PC-9 (cell line): ENCODE data around the gene CST4. TPM values are rescaled to one million over a fixed set of nuclear protein-coding genes. Genes with fewer than 3 reads are reported as not detected.
"Not testable (repeated sequence)": the region's sequence is repeated elsewhere in the genome, so short reads cannot be mapped to it uniquely, and the experiment has no call there.

Experiments
- BruUV-seq: library from RNA; stranded (reverse); fragments of 400-500 nt; replicated peaks from 2 replicates; lab custom pipeline; 2021; lab: Mats Ljungman, UMichigan
- CTCF ChIA-PET: fragments of 300-600 bp; sonication (Branson Sonifier 250); formaldehyde crosslinking; loops from one replicate; lab custom pipeline; 2022; ENCODE audit warnings: antibody characterized with exemption; lab: Charles Lee
- POLR2A ChIA-PET: fragments of 300-600 bp; sonication (Branson Sonifier 250); formaldehyde crosslinking; loops from one replicate; lab custom pipeline; 2022; ENCODE audit warnings: antibody characterized with exemption; ENCODE audit not compliant: unreplicated experiment; lab: Charles Lee
- DNase-seq, 2 experiments: peaks; one replicate each; pipeline versions ENCODE4 v3.0.0 to v3.0.0-alpha.2; 2015 to 2022; ENCODE audit warnings: mixed read lengths in 1 of 2
- H2AFZ ChIP-seq: fragments of 200-600 bp; sonication (generic); 2 replicates; pipeline ENCODE4 v1.8.1; 2017; ENCODE audit warnings: antibody characterized with exemption
- H3F3A ChIP-seq: fragments of 200-600 bp; sonication (generic); 2 replicates; pipeline ENCODE4 v1.8.1; 2017; ENCODE audit warnings: antibody characterized with exemption, mild to moderate bottlenecking, low read depth; ENCODE audit not compliant: insufficient read depth
- H3K27ac ChIP-seq: fragments of 200-600 bp; sonication (generic); 2 replicates; pipeline ENCODE4 v1.6.1; 2016; ENCODE audit warnings: mixed run types
- H3K27me3 ChIP-seq: fragments of 200-600 bp; sonication (generic); 2 replicates; pipeline ENCODE4 v1.6.1; 2016; ENCODE audit warnings: low read depth, mixed run types; ENCODE audit not compliant: insufficient read depth
- H3K36me3 ChIP-seq: fragments of 200-600 bp; sonication (generic); 2 replicates; pipeline ENCODE4 v1.6.1; 2016; ENCODE audit warnings: low read depth, mixed run types
- H3K4me1 ChIP-seq: fragments of 200-600 bp; sonication (generic); replicated peaks from 2 replicates; pipeline ENCODE4 v1.6.1; 2016; ENCODE audit warnings: mixed run types; ENCODE audit not compliant: insufficient read depth
- H3K4me2 ChIP-seq: fragments of 200-600 bp; sonication (generic); 2 replicates; pipeline ENCODE4 v1.6.1; 2017; ENCODE audit warnings: mixed run types
- H3K4me3 ChIP-seq: fragments of 200-600 bp; sonication (generic); 2 replicates; pipeline ENCODE4 v1.6.1; 2016; ENCODE audit warnings: mixed run types
- H3K79me2 ChIP-seq: fragments of 200-600 bp; sonication (generic); 2 replicates; pipeline ENCODE4 v1.6.1; 2017; ENCODE audit warnings: low read depth, mixed run types
- H3K9me2 ChIP-seq: fragments of 200-600 bp; sonication (generic); 2 replicates; pipeline ENCODE4 v1.8.1; 2017; ENCODE audit warnings: mild to moderate bottlenecking; ENCODE audit not compliant: insufficient read depth
- H3K9me3 ChIP-seq: fragments of 200-600 bp; sonication (generic); 2 replicates; pipeline ENCODE4 v1.8.1; 2016; ENCODE audit warnings: low read depth; ENCODE audit not compliant: insufficient read depth
- H4K20me1 ChIP-seq: fragments of 200-600 bp; sonication (generic); 2 replicates; pipeline ENCODE4 v1.8.1; 2017; ENCODE audit not compliant: insufficient read depth
- EZH2 ChIP-seq: fragments of 200-600 bp; sonication (generic); IDR thresholded peaks from 2 replicates; pipeline ENCODE4 v1.8.0; 2017; ENCODE audit warnings: antibody characterized with exemption, low read depth
- intact Hi-C: fragments of 100-400 bp; cut with micrococcal nuclease; formaldehyde crosslinking; loops from one replicate; pipeline ENCODE4 v1.10.0; 2022; ENCODE audit not compliant: unreplicated experiment
- total RNA-seq: library from RNA; stranded (reverse); gene quantifications from 2 replicates; pipeline ENCODE4 v1.2.3, GENCODE V29; 2021
- TF ChIP-seq, protein P1 (sequence below): fragments of 200-600 bp; sonication (generic); conservative IDR thresholded peaks from 2 replicates; pipeline ENCODE4 v1.6.1; 2017; ENCODE audit warnings: mixed run types, antibody characterized with exemption, mild to moderate bottlenecking, moderate library complexity

CST4 gene
- total RNA-seq, 1 experiment from 2014 or later = not detected

DNA sequence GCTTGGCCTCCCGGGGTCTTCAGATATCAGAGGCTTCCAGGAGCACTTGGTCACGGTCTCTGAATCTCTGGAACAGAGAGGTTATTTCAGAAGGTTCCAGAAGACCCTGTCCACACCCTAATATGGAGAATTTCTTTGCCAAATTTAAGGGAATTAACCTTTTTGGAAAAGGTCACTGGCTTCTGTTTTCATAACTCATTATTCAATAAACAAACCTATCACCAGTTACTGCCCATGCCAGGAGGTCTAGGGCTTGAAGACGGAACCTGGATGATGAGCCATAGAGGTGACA lies 507 bp upstream of the CST4 start:
- peaks cover 75% of the 10 kb centered on the region for H3K4me1 ChIP-seq
- no peaks in the 10 kb centered on the region for H3K9me2 ChIP-seq
- H3K4me3 ChIP-seq = no peak overlapping the region
- peaks cover 20% of the 10 kb centered on the region; the same call in 1 of the 2 replicates for H3F3A ChIP-seq
- POLR2A ChIA-PET = no interaction called here
- peak in 1 of 2 experiments; percentile 65 for DNase-seq
- H4K20me1 ChIP-seq = no peaks in the 10 kb centered on the region
- CTCF ChIA-PET = no interaction called here
- no peaks in the 10 kb centered on the region for H3K9me3 ChIP-seq
- peak overlapping the region; percentile 65 for H3K27ac ChIP-seq
- H2AFZ ChIP-seq = no peak overlapping the region
- H3K4me2 ChIP-seq = peak overlapping the region; percentile 34
- intact Hi-C loops = no loop called here
- no peaks in the 10 kb centered on the region for H3K36me3 ChIP-seq
- no peaks in the 10 kb centered on the region for H3K79me2 ChIP-seq
- BruUV-seq = no TSS peak
- no peaks in the 10 kb centered on the region for H3K27me3 ChIP-seq
- no peak for TF ChIP-seq EZH2
- TF ChIP-seq, protein P1, sequence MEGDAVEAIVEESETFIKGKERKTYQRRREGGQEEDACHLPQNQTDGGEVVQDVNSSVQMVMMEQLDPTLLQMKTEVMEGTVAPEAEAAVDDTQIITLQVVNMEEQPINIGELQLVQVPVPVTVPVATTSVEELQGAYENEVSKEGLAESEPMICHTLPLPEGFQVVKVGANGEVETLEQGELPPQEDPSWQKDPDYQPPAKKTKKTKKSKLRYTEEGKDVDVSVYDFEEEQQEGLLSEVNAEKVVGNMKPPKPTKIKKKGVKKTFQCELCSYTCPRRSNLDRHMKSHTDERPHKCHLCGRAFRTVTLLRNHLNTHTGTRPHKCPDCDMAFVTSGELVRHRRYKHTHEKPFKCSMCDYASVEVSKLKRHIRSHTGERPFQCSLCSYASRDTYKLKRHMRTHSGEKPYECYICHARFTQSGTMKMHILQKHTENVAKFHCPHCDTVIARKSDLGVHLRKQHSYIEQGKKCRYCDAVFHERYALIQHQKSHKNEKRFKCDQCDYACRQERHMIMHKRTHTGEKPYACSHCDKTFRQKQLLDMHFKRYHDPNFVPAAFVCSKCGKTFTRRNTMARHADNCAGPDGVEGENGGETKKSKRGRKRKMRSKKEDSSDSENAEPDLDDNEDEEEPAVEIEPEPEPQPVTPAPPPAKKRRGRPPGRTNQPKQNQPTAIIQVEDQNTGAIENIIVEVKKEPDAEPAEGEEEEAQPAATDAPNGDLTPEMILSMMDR = no peak

DNA sequence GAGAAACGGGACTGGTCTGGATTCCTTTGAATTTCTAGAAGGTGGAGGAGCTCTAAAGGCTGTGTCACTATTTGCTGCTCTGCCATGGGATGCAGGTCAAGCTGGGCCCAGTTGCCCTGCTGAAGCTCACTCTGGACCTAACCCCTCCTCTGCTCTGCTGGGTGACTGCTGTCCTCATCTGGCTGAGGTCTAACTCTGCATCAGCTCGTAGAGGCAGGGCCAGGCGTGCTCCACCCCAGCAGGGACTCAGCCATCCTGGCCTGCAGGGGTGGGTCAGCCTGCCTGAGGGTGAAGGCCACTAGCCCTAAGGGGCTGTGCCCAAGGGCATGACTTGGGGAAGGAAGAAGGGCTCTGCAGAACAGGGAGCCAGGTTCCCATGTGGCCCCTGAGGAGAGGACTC lies 852 bp downstream of the CST4 start:
- no peaks in the 10 kb centered on the region for H3K79me2 ChIP-seq
- DNase-seq = no peak
- ChIA-PET CTCF (no interaction called here), POLR2A (no interaction called here)
- H3K9me3 ChIP-seq = no peaks in the 10 kb centered on the region
- no peaks in the 10 kb centered on the region for H4K20me1 ChIP-seq
- peak overlapping the region; percentile 23; the same call in 1 of the 2 replicates for H3K4me3 ChIP-seq
- H3K36me3 ChIP-seq = no peaks in the 10 kb centered on the region
- peaks cover 13% of the 10 kb centered on the region; the same call in 1 of the 2 replicates for H3F3A ChIP-seq
- no TSS peak for BruUV-seq
- peaks cover 61% of the 10 kb centered on the region for H3K4me1 ChIP-seq
- no peak overlapping the region for H2AFZ ChIP-seq
- H3K27ac ChIP-seq = no peak overlapping the region
- H3K9me2 ChIP-seq = no peaks in the 10 kb centered on the region
- no peaks in the 10 kb centered on the region for H3K27me3 ChIP-seq
- TF ChIP-seq, protein P1 = no peak
- intact Hi-C loops = no loop called here
- peak overlapping the region; percentile 61 for H3K4me2 ChIP-seq

DNA sequence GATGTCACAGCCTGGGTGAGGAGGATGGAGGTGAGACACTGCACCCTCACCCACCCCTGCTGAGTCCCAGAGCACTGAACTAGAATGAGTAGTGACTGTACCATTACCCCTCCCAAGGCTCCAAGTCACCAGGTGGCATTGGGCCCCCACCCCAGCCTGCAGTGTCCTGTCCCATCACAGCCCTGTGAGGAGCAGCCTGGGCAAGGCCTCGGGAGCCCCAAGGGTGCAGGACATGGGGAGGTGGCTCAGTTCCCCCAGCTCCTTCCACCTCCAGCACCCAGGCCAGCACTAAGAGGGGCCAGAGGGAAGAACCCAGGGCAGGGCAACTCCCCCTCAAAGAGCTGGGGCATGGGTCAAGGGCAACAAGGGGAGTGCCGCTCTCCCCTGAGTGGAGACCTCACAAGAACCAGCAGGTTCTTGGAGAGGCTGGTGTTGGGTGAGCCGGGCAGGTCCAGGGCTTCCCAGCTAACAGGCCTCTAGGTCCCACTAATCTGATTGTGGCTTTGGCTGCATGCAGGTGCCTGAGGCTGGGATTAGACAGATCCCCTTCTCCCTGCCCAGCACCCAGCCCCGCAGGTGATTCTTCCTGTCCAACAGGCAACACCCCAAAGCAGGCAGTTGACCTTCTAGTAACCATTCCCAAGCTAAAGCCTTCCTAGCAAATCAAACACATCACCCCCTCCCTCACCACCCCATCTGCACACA lies 2.6 kb downstream of the CST4 start:
- H3K4me2 ChIP-seq = peak overlapping the region; percentile 30; the same call in 1 of the 2 replicates
- no peak for DNase-seq
- no peaks in the 10 kb centered on the region for H3K27me3 ChIP-seq
- POLR2A ChIA-PET = no interaction called here
- no TSS peak for BruUV-seq
- TF ChIP-seq, protein P1 = no peak
- TF ChIP-seq EZH2 = no peak
- H3K79me2 ChIP-seq = no peaks in the 10 kb centered on the region
- intact Hi-C loops = no loop called here
- H3F3A ChIP-seq = peaks cover 13% of the 10 kb centered on the region; the same call in 1 of the 2 replicates
- H2AFZ ChIP-seq = no peak overlapping the region
- H3K36me3 ChIP-seq = no peaks in the 10 kb centered on the region
- no peak overlapping the region for H3K27ac ChIP-seq
- CTCF ChIA-PET = no interaction called here
- peaks cover 43% of the 10 kb centered on the region for H3K4me1 ChIP-seq
- no peaks in the 10 kb centered on the region for H3K9me2 ChIP-seq
- no peaks in the 10 kb centered on the region for H3K9me3 ChIP-seq
- no peaks in the 10 kb centered on the region for H4K20me1 ChIP-seq
- H3K4me3 ChIP-seq = no peak overlapping the region

DNA sequence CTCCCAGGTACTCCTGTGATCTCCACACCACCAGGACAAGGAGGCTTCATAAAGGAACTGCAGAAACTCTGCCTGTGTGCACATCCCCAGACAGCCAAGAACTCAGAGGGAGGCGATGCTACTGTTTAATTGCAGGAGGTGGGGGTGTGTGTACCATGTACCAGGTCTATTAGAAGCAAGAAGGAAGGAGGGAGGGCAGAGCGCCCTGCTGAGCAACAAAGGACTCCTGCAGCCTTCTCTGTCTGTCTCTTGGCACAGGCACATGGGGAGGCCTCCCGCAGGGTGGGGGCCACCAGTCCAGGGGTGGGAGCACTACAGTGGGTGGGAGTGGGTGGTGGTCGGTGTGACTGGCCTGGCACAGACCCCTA lies 3.3 kb downstream of the CST4 start:
- BruUV-seq, H3K79me2 ChIP-seq, H3K27me3 ChIP-seq, H3K9me2 ChIP-seq, H3K36me3 ChIP-seq, POLR2A ChIA-PET, H4K20me1 ChIP-seq, H3K27ac ChIP-seq, CTCF ChIA-PET, H3K4me2 ChIP-seq, intact Hi-C loops, DNase-seq, H2AFZ ChIP-seq, H3K4me3 ChIP-seq, H3K9me3 ChIP-seq: not testable (repeated sequence)
- Histone ChIP-seq H3F3A (peaks cover 13% of the 10 kb centered on the region; the same call in 1 of the 2 replicates), H3K4me1 (peaks cover 36% of the 10 kb centered on the region)
